Small intestine (tissue), 7 donors: ENCODE measurements around the gene SLC12A1. TPM values are rescaled to one million over a fixed set of nuclear protein-coding genes. Genes with fewer than 3 reads are reported as not detected.
"Not testable (repeated sequence)": the region's sequence is repeated elsewhere in the genome, so short reads cannot be mapped to it uniquely, and the experiment has no call there.

Experiments used
- DNase-seq, 2 donors: peaks; one replicate each; pipeline versions ENCODE4 v3.0.0 to v3.0.0-alpha.2; 2013
- FAIRE-seq: peaks from 2 replicates; lab custom pipeline; 2012; peaks lifted over from hg19 to GRCh38; lab: Jason Lieb, UNC
- H3K27ac ChIP-seq, 3 donors: one replicate each; pipeline ENCODE4 v1.5.1; 2013; ENCODE audit warnings: low read length in 2 of 3, mild to moderate bottlenecking in 2 of 3, control low read depth in 1 of 3, inconsistent platforms in 1 of 3, low read depth in 1 of 3, moderate library complexity in 1 of 3
- H3K27me3 ChIP-seq, 3 donors: one replicate each; pipeline ENCODE4 v1.6.1; 2013; ENCODE audit warnings: low read length in 3 of 3, inconsistent platforms in 1 of 3; ENCODE audit not compliant: control insufficient read depth in 3 of 3, insufficient read depth in 3 of 3
- H3K36me3 ChIP-seq, 3 donors: one replicate each; pipeline ENCODE4 v1.6.1; 2013; ENCODE audit warnings: low read length in 3 of 3, inconsistent platforms in 1 of 3, low read depth in 1 of 3, mild to moderate bottlenecking in 1 of 3, moderate library complexity in 1 of 3; ENCODE audit not compliant: control insufficient read depth in 3 of 3, insufficient read depth in 2 of 3
- H3K4me1 ChIP-seq, 3 donors: one replicate each; pipeline ENCODE4 v1.6.1; 2013; ENCODE audit warnings: low read length in 2 of 3, inconsistent platforms in 1 of 3, low read depth in 1 of 3, mild to moderate bottlenecking in 1 of 3, moderate library complexity in 1 of 3; ENCODE audit not compliant: control insufficient read depth in 3 of 3, insufficient read depth in 2 of 3
- H3K4me3 ChIP-seq, 3 donors: one replicate each; pipeline ENCODE4 v1.5.1; 2013; ENCODE audit warnings: low read length in 3 of 3, control low read depth in 1 of 3, inconsistent platforms in 1 of 3, low read depth in 1 of 3, mild to moderate bottlenecking in 1 of 3, moderate library complexity in 1 of 3
- H3K9me3 ChIP-seq, 2 donors: one replicate each; pipeline ENCODE4 v1.6.1; 2013; ENCODE audit warnings: low read depth in 1 of 2, low read length in 1 of 2; ENCODE audit not compliant: control insufficient read depth in 2 of 2, insufficient read depth in 1 of 2
- WGBS, 3 donors: extraction: QIAGEN DNeasy Blood & Tissue Kit; methylation state at CpG; one replicate each; pipeline ENCODE4 v1.1.7; 2013; 5-methylcytosine and 5-hydroxymethylcytosine counted together
- polyA plus RNA-seq, 4 donors: library from polyadenylated mRNA; stranded (reverse) in 3 of 4; unstranded in 1 of 4; fragments of 200-250 nt in 3 of 4; fragments of 120-200 nt in 1 of 4; gene quantifications; one replicate each; pipeline versions ENCODE4 v1.2.1 to v1.2.3, GENCODE V29; 2013
- donor health status: healthy with polysubstance abuse.
- donor health status: control.
- donor health status: control.
- donor health status: Bipolar disorder and iron deficiency.
- donor health status: healthy.

The SLC12A1 gene
- polyA plus RNA-seq, 4 donors, result 0.04 to 0.06 TPM; not detected in 2

- H3K36me3 ChIP-seq, result no peaks in the 10 kb centered on the region
- H3K27me3 ChIP-seq, result peaks cover 0 to 11% (median 0%) of the 10 kb centered on the region in 3 donors
- H3K4me3 ChIP-seq, result no peak overlapping the region
- peaks cover 0 to 6% (median 0%) of the 10 kb centered on the region in 3 donors for H3K4me1 ChIP-seq
- no peaks in the 10 kb centered on the region for H3K9me3 ChIP-seq
- DNase-seq (no peak), FAIRE-seq (no peak)
- WGBS, 3 donors, result 78 to 87% (median 82%) methylated on average over 7 of the region's 7 CpGs
- H3K27ac ChIP-seq, result no peak overlapping the region
These were observed 117.2 kb downstream of the SLC12A1 start for GRCh38 chr15:48323294-48323693.

GRCh38 chr15:48324949-48325348, 118.8 kb downstream of the SLC12A1 start:
- 41 to 53% (median 48%) methylated on average over 5 of the region's 5 CpGs for WGBS, 3 donors
- no peak for FAIRE-seq

GRCh38 chr15:48325400-48325799, 119.3 kb downstream of the SLC12A1 start:
- no peak for DNase-seq
- H3K4me1 ChIP-seq, result peaks cover 0 to 6% (median 3%) of the 10 kb centered on the region in 3 donors
- H3K9me3 ChIP-seq, result no peaks in the 10 kb centered on the region
- no peak for FAIRE-seq
- H3K4me3 ChIP-seq, result no peak overlapping the region
- no peak overlapping the region for H3K27ac ChIP-seq
- H3K27me3 ChIP-seq, result peaks cover 0 to 16% (median 0%) of the 10 kb centered on the region in 3 donors
- H3K36me3 ChIP-seq, result no peaks in the 10 kb centered on the region
- WGBS, 3 donors, result 50 to 61% (median 60%) methylated on average over 5 of the region's 5 CpGs

More at GRCh38 chr15:48324949-48325348, 118.8 kb downstream of the SLC12A1 start:
- no peak for DNase-seq
- Histone ChIP-seq H3K27ac (no peak overlapping the region), H3K36me3 (no peaks in the 10 kb centered on the region), H3K9me3 (no peaks in the 10 kb centered on the region), H3K27me3 (peaks cover 0 to 16% (median 0%) of the 10 kb centered on the region in 3 donors), H3K4me1 (peaks cover 0 to 6% (median 0%) of the 10 kb centered on the region in 3 donors), H3K4me3 (no peak overlapping the region)

- FAIRE-seq, H3K4me1 ChIP-seq, H3K9me3 ChIP-seq, H3K27ac ChIP-seq, DNase-seq, H3K36me3 ChIP-seq, H3K4me3 ChIP-seq: not testable (repeated sequence)
- 85 to 90% (median 88%) methylated on average over 6 of the region's 6 CpGs for WGBS, 3 donors
- H3K27me3 ChIP-seq, result peaks cover 0 to 16% (median 0%) of the 10 kb centered on the region in 3 donors
These were observed 120.1 kb downstream of the SLC12A1 start for GRCh38 chr15:48326180-48326579.

- peak overlapping the region in 2 of 3 donors; percentile 92 to 100 for H3K27ac ChIP-seq
- peaks cover 3 to 5% (median 3%) of the 10 kb centered on the region in 3 donors for H3K4me1 ChIP-seq
- peak overlapping the region in 1 of 3 donors; percentile 92 for H3K4me3 ChIP-seq
- no peaks in the 10 kb centered on the region for H3K9me3 ChIP-seq
- 3 to 14% (median 13%) methylated on average over 11 of the region's 11 CpGs for WGBS, 3 donors
- H3K27me3 ChIP-seq, result peaks cover 0 to 13% (median 0%) of the 10 kb centered on the region in 3 donors
- peaks cover 0 to 2% (median 0%) of the 10 kb centered on the region in 3 donors for H3K36me3 ChIP-seq
- DNase-seq (peak; percentile 79 to 88), FAIRE-seq (peak; percentile 95)
These were observed 124.1 kb downstream of the SLC12A1 start for GRCh38 chr15:48330105-48330785.

- DNase-seq, result peak; percentile 64 to 92
- Histone ChIP-seq H3K4me1 (peaks cover 3 to 5% (median 3%) of the 10 kb centered on the region in 3 donors), H3K36me3 (peaks cover 0 to 2% (median 2%) of the 10 kb centered on the region in 3 donors), H3K27ac (peak within 1 kb of the TSS; percentile 82 to 100 (median 92)), H3K4me3 (peak within 1 kb of the TSS; percentile 61 to 92 (median 81)), H3K9me3 (no peaks in the 10 kb centered on the region), H3K27me3 (peaks cover 0 to 9% (median 0%) of the 10 kb centered on the region in 3 donors)
- 0 to 1% (median 0%) methylated on average over 78 to 89 of the region's 89 CpGs for WGBS, 3 donors
- no peak for FAIRE-seq
These were observed 125.0 kb downstream of the SLC12A1 start, which contains the start of gene DUT for GRCh38 chr15:48330855-48331795. Gene DUT (plus strand): TSS chr15:48331429. CDS start chr15:48331516, 87 bp downstream.

GRCh38 chr15:48331796-48332641, 125.9 kb downstream of the SLC12A1 start:
- Histone ChIP-seq H3K4me3 (peak overlapping the region; percentile 61 to 92 (median 81)), H3K4me1 (peaks cover 3 to 5% (median 3%) of the 10 kb centered on the region in 3 donors), H3K27me3 (peaks cover 0 to 9% (median 0%) of the 10 kb centered on the region in 3 donors), H3K36me3 (peaks cover 0 to 2% (median 2%) of the 10 kb centered on the region in 3 donors), H3K27ac (peak overlapping the region; percentile 82 to 100 (median 92)), H3K9me3 (no peaks in the 10 kb centered on the region)
- DNase-seq (peak in 1 of 2 donors; percentile 43), FAIRE-seq (no peak)
- 0 to 1% (median 0%) methylated on average over 61 to 64 of the region's 64 CpGs for WGBS, 3 donors
